Activated gamma-delta T cell treated with Interleukin-2 at 50 U/mL for 16 hours (primary cell): ENCODE results near the gene KIF1A.
"Not testable (repeated sequence)": the region's sequence is repeated elsewhere in the genome, so short reads cannot be mapped to it uniquely, and the experiment has no call there.

ENCODE experiments used
- DNase-seq: peaks from one replicate; pipeline ENCODE4 v3.0.0-alpha.2; 2020

Gene KIF1A

GRCh38 chr2:240846309-240846708 lies 26.3 kb upstream of the KIF1A start:
- not testable (repeated sequence) for DNase-seq

DNA sequence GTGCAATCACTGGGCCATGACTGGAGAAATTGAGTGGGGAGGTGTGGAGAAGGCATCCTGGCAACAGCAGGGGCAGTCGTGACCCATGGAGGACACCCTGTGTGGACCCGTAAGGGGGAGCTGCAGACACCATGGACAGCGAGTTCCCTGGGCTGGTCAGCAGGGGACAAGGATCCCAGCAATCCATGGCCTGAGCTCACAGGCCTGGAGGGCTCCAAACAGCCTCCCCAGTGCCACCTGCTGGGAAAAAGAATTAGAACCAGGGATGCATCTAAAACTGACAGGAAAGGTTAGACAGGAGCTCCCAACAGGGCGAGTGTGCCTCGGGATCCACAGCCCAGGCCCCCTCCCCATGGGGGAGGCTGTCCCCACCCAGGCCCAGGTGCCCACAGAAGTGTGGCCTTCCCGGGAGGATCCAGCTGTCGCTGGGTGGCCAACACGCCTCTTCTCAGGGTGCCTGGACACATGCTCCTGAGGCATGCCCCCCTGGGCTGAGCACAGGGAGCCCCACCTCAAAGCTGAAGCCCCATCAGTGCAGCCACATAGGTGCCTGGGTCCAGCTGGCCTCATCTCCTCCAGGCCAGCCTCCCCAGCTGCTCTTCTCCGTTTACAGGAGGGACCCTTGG lies 20.5 kb upstream of the KIF1A start:
- DNase-seq: no peak

- DNase-seq: no peak
Measured at GRCh38 chr2:240839152-240840143, 19.4 kb upstream of the KIF1A start.

GRCh38 chr2:240837621-240838020 lies 17.6 kb upstream of the KIF1A start:
- no peak for DNase-seq

DNA sequence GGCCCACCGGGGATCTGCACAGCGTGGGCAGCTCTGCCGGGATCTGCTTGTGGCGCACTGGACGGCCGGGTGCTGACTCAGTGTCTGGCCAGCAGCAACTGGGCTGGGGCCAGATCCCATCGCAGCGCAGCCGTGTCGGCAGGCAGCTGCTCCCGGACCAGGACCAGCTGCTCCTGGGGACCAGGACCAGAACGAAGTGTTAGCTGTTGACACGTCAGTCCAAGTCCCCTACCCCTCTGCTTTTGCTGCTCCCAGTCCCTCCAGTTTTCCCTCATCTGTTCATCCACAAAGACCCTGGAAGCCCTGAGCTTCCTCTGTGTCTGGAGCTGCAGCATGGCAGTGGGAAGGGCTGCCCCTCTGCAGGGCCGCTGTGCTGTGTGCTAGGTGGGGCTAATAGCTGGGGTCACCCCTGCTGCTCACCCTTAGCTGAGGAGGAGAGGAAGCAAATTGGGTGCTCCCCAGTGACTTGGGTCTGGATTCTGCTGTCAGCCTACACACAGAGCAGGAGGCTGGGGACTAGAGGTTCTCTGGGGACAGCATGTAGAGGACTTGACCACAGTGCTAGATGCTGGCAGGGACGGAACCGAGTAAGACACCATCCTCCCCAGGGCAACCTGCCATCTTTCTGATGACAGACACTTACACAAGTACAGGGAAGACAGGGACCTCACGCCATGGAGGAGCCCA lies 16.9 kb upstream of the KIF1A start:
- DNase-seq: no peak

DNA sequence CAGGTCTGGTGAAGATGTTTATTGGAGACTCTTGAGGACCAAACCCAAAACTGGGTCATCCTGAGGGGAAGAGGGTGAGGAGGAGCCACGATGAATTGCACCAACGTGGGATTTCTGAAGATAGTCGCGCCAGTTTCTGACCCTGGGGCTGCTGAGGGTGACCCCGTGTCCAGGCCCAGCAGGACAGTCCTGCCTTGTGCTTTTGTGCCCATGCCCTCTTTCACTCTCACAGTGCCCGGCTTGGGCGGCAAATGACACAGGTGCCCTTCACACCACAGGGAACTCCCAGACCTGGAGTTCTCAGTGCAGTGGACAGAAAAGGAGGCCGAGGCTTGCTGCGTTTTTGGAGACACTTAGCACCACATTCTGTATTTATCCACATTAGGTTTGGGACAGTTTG lies 15.5 kb upstream of the KIF1A start:
- no peak for DNase-seq

DNA sequence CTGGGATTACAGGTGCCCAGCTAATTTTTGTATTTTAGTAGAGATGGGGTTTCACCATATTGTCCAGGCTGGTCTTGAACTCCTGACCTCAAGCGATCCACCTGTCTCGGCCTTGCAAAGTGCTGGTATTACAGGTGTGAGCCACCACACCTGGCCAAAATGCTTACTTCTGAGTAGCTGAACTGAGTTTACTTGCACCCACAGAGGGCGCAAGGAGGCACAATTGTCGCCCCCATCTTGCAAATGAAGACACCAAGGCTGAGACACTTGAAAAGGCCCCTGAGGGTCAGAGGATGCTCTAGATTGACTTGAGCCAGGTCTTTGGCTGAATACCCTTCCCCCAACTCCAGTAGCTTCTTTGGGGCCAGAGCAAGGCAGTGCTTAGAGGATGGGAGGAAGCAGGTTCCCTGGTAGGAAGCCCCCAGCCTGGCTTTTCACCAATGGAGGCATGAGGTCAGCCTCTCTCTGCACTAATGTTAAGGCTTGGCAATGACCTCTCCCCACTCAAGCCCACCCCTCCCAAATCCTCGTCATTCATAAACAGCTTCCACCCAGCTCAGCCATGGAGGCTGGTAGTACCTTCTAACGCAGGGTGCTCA lies 14.5 kb upstream of the KIF1A start:
- DNase-seq: no peak

- DNase-seq: no peak
Measured at GRCh38 chr2:240833724-240834285, 13.8 kb upstream of the KIF1A start.

- no peak for DNase-seq
Measured at GRCh38 chr2:240832921-240833494, 13.0 kb upstream of the KIF1A start.

- peak; percentile 97 for DNase-seq
Measured at GRCh38 chr2:240832205-240832727, 12.2 kb upstream of the KIF1A start.

- DNase-seq: no peak
Measured at GRCh38 chr2:240831594-240832204, 11.7 kb upstream of the KIF1A start.

DNA sequence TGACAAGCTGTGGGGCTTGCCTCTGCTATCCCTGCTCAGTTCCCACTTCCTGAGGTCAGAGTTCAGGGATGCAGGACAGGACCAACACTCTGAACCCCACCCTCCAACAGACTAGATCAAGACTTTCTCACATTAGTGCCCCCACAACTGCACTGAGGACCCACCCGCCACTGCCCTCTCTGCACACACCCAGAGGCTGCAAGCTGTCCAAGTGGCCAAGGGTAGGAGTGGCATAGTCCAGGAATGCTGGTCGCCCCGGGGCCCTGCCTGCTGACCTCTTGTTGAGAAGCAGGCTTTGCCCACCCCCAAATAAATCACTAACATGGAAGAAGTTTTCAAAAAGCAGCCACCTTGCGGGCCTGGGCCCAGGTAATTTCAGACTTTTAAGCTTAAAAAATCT lies 5.5 kb upstream of the KIF1A start:
- DNase-seq: no peak

DNA sequence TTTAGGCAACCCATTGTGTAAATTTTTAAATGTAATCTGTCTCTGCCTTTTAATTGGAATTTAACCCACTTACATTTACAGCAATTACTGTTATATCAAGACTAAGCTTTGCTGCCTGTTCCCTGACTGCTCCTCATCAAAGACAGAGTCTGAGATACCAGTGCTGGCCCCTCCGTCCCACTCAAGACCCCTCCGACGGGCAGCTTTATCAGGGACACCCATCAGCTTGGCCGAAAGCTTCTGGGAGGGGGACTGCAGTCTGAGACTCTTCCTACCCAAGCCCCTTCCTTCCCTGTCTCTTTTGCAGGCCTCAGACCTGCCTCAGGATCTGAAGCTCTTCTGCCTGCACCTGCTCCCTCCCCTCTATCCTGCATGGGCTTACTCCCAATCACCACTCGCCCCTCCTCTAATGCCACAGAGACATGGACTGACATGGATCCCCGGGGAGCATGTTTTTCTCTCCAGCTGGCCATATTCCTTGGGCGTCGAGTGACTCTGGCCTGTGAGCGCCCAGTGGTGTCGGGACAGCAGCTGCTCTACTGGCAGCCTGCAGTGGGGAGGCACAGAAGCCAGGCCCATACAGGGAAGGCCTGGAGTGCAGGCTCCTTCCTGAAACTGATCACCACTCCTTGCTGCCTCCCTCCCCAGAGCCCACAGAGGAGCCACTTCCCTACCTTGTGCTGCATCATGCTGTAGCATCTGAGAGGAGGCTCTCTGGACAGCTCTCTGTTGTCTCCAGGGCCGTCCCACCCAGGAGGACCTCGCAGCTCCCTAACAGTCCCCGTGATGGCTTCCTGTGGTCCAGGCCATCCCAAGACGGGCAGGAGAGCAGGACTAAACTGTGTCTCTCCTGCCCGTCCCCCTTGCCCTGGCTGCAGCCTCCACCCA lies 3.7 kb upstream of the KIF1A start:
- DNase-seq: no peak

DNA sequence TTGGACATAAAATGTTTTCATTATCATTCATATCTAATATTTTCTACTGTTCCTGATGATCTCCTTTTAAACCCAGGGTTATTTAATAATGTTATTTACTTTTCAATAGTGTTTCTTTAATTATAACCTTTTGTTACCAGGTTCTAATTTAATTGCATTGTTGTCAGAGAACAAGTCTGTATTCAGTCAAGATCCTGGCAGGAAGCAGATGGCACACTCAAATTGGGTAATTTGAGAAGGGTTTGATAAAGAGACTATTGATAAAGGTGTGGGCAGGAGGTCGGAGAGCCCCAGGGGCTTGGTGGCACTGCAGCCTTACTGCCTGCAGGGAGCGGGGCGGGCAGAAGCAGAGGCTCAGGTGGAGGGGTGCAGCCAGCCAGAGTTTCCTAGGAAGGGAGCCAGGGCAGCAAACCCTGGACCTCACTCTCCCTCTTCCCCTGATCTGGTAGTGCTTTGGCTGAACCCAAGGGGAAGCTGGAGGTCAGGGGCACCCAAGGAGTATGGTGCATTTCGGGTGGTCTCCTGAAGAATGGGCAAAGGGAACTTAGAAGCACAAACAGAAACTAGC lies 2.3 kb upstream of the KIF1A start:
- no peak for DNase-seq

GRCh38 chr2:240821429-240821778 lies 1.4 kb upstream of the KIF1A start:
- DNase-seq: no peak

DNA sequence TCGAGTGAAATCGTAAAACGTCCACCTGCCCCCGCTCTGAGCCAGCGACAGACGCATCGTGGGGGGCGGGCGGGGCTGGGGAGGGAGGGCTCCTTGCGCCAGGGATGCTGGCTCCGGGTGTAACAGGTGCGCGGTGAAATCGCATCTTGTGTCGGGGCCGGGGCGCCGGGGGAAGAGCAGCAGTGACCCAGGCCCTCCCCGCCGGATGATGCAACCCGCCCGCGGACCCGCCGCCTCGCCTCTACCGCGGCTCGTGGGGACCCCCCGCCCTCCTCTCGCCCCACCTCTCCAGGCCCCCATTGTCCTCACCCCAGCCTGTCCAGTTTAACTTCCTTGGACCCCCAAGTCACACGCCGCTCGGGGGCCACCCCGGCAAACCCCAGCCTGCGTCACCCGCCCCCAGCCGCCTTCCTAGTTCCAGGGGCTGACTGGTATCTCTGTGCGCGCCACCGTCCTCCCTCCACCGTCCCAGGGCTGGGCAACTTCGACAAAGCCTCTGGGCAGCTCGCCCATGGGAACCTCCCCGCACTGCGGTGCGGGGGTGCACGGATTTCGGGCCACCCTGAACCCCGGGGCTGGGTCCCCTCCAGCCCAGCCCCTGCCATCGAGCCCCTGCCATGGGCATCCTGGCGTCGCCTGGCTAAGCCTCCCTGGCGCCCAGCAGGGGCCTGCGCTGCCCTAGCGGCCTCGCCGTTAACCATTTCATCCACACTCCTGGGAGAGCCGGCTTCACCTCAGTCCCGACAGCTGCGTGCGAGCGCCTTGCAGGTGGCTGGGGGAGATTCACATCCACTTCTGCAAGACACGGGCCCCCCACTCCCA lies 799 bp upstream of the KIF1A start:
- DNase-seq: no peak

DNA sequence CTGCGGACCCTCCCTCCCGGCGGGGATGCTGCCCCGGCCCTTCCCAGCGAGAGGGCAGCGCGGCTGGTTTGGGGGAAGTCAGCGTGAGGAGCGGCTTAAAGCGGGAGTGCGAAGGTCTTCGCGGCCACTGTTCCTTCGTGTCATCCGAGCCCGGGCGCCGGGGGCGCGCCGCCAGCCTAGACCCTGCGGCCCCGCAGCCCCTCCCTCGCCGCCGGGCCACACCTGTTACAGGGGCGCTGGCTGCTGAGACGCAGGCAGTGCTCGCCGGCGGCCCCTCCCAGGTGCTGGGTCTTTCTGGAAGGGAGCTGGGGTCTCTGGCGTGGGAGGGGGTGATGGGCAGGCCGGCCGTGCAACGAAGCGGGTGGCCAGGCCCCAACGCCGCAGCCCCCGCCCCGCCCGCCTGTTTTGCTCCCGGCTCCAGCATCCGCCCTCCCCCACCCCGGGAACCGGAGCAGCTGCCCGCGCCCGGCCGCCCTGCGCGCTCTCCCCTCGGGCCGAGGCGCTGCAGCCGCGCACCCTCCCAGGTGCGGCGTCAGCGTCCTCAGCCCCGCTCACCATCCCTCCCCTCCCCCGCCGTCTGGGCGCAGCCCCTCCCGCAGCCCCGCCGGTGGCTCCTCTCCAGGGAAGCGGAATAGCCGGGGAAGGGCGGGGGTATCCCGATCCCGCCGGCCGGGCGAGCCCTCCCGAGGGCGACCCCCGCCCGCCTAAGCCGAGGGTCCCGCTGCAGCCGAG lies 727 bp downstream of the KIF1A start:
- no peak for DNase-seq

- DNase-seq: no peak
Measured at GRCh38 chr2:240818293-240819125, 1.5 kb downstream of the KIF1A start.
